ENCODE data around the gene COL6A2. TPM values are rescaled to one million over a fixed set of nuclear protein-coding genes. Genes with fewer than 3 reads are reported as not detected.

Gene COL6A2
- total RNA-seq, 1 experiment from 2014 or later = 87.0 TPM

DNA sequence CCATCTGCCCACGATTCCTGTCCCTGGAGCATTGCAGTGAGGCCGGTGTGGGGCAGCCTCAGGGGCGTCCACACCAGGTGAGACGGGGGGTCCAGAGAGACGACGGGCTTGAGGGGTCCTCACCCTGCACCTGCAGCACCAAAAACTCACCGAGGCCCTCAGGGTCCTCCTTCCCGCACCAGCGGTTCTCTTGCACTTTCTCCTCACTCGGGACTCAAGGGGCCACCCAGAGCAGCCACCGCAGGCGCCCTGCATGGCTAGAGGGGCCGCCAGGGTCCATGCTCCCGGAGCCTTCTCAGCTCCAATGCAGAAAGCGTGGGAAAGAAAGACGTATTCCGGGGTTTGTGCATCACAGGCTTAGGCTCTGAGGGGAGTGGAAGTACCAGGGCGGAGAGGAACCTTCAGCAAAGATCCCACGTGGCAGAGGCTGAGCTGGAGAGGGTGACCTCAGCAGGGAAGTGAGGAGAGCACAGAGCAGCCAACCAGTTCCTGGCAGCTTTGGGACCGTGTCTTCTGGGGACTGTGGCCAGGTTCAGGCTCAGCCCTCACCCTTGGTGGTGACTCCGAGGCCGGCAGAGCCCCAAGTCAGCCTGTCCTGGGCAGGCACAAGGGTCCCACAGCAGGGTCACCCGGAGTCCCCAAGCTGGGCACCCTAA, 19.5 kb upstream of the COL6A2 start:
- ChIA-PET CTCF (no interaction called here), POLR2A (no interaction called here), RAD21 (ENCODE audit: low non-redundant PET in 1 of 2, low total read pairs in 2 of 2, uncharacterized antibody in 2 of 2, unreplicated experiment in 2 of 2) (no interaction called here)
- BruUV-seq (replicated peaks) = no TSS peak
- 0 out of 2 replicates have a peak, but pooled peaks have one; percentile 11 for ATAC-seq
- H2AFZ ChIP-seq (ENCODE audit: low read depth, low read length, poor library complexity, severe bottlenecking) = no peak overlapping the region
- no peak overlapping the region for H3K9ac ChIP-seq (ENCODE audit: low read length)
- no peak overlapping the region for H3K4me2 ChIP-seq (ENCODE audit: low read length)
- no peaks in the 10 kb centered on the region for H3K36me3 ChIP-seq (ENCODE audit: control insufficient read depth in 1 of 2, insufficient read depth in 2 of 2, low read length in 2 of 2)
- H4K20me1 ChIP-seq (ENCODE audit: insufficient read depth) = no peaks in the 10 kb centered on the region
- peaks cover 0 to 5% of the 10 kb centered on the region in 2 experiments; a peak in 1 of 4 replicates for H3K4me1 ChIP-seq (ENCODE audit: control insufficient read depth in 1 of 2, insufficient read depth in 2 of 2, low read length in 2 of 2)
- H3K27ac ChIP-seq (ENCODE audit: low read depth, low read length) = no peak overlapping the region
- intact Hi-C loops (cut with micrococcal nuclease) = no loop called here
- DNase-seq (ENCODE audit: low read depth, low spot score) = no peak
- TF ChIP-seq, protein P1, sequence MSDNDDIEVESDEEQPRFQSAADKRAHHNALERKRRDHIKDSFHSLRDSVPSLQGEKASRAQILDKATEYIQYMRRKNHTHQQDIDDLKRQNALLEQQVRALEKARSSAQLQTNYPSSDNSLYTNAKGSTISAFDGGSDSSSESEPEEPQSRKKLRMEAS (IDR thresholded peaks at IDR 0.05) = no peak
- TF ChIP-seq POLR2AphosphoS5 (IDR thresholded peaks at IDR 0.05; ENCODE audit: low read depth, low read length) = no peak
- TF ChIP-seq, protein P2, sequence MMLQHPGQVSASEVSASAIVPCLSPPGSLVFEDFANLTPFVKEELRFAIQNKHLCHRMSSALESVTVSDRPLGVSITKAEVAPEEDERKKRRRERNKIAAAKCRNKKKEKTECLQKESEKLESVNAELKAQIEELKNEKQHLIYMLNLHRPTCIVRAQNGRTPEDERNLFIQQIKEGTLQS (IDR thresholded peaks at IDR 0.05) = no peak
- no peak for TF ChIP-seq POLR2A (IDR thresholded peaks at IDR 0.05; ENCODE audit: borderline replicate concordance, extremely low read depth, insufficient read depth, insufficient read length)
- TF ChIP-seq CEBPB (IDR thresholded peaks at IDR 0.05; ENCODE audit: low read depth) = no peak
- TF ChIP-seq SIN3A (IDR thresholded peaks at IDR 0.05; ENCODE audit: low read depth) = no peak
- TF ChIP-seq, protein P3, sequence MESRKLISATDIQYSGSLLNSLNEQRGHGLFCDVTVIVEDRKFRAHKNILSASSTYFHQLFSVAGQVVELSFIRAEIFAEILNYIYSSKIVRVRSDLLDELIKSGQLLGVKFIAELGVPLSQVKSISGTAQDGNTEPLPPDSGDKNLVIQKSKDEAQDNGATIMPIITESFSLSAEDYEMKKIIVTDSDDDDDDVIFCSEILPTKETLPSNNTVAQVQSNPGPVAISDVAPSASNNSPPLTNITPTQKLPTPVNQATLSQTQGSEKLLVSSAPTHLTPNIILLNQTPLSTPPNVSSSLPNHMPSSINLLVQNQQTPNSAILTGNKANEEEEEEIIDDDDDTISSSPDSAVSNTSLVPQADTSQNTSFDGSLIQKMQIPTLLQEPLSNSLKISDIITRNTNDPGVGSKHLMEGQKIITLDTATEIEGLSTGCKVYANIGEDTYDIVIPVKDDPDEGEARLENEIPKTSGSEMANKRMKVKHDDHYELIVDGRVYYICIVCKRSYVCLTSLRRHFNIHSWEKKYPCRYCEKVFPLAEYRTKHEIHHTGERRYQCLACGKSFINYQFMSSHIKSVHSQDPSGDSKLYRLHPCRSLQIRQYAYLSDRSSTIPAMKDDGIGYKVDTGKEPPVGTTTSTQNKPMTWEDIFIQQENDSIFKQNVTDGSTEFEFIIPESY (IDR thresholded peaks at IDR 0.05; ENCODE audit: extremely low read depth, insufficient replicate concordance, low read length) = no peak
- TF ChIP-seq EZH2phosphoT487 (IDR thresholded peaks at IDR 0.05; ENCODE audit: borderline replicate concordance) = no peak
- TF ChIP-seq, protein P4, sequence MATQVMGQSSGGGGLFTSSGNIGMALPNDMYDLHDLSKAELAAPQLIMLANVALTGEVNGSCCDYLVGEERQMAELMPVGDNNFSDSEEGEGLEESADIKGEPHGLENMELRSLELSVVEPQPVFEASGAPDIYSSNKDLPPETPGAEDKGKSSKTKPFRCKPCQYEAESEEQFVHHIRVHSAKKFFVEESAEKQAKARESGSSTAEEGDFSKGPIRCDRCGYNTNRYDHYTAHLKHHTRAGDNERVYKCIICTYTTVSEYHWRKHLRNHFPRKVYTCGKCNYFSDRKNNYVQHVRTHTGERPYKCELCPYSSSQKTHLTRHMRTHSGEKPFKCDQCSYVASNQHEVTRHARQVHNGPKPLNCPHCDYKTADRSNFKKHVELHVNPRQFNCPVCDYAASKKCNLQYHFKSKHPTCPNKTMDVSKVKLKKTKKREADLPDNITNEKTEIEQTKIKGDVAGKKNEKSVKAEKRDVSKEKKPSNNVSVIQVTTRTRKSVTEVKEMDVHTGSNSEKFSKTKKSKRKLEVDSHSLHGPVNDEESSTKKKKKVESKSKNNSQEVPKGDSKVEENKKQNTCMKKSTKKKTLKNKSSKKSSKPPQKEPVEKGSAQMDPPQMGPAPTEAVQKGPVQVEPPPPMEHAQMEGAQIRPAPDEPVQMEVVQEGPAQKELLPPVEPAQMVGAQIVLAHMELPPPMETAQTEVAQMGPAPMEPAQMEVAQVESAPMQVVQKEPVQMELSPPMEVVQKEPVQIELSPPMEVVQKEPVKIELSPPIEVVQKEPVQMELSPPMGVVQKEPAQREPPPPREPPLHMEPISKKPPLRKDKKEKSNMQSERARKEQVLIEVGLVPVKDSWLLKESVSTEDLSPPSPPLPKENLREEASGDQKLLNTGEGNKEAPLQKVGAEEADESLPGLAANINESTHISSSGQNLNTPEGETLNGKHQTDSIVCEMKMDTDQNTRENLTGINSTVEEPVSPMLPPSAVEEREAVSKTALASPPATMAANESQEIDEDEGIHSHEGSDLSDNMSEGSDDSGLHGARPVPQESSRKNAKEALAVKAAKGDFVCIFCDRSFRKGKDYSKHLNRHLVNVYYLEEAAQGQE (IDR thresholded peaks at IDR 0.05; ENCODE audit: low read depth) = no peak
- no peak for TF ChIP-seq EGR1 (IDR thresholded peaks at IDR 0.05; ENCODE audit: low read depth)
- no peak for TF ChIP-seq YY1 (IDR thresholded peaks at IDR 0.05; ENCODE audit: extremely low read depth, insufficient replicate concordance, low read depth, low read length)
- TF ChIP-seq ELF1 (IDR thresholded peaks at IDR 0.05; ENCODE audit: borderline replicate concordance, low read depth) = no peak
- no peak for TF ChIP-seq ZFX (IDR thresholded peaks at IDR 0.05)
- no peak for TF ChIP-seq RAD21 (IDR thresholded peaks at IDR 0.05; ENCODE audit: low read depth)
- no peak for TF ChIP-seq FOSL1 (IDR thresholded peaks at IDR 0.05; ENCODE audit: low read depth)
- no peak for TF ChIP-seq SRF (IDR thresholded peaks at IDR 0.05; ENCODE audit: low read depth)
- TF ChIP-seq CBX3 (IDR thresholded peaks at IDR 0.05; ENCODE audit: low read depth) = no peak
- no peak overlapping the region for H3K4me3 ChIP-seq (replicated peaks in 1 of 2; ENCODE audit: low read depth in 1 of 2, low read length in 2 of 2)
- no peaks in the 10 kb centered on the region for H3K9me3 ChIP-seq (ENCODE audit: control insufficient read depth in 1 of 2, insufficient read depth in 1 of 2, low read depth in 1 of 2, low read length in 2 of 2)
- H3K79me2 ChIP-seq (ENCODE audit: insufficient read depth, low read length) = no peaks in the 10 kb centered on the region
- H3K27me3 ChIP-seq (ENCODE audit: insufficient read depth, low read length) = 0 out of 2 replicates have a peak, but pooled peaks cover 5% of the 10 kb centered on the region
- H3K9me2 ChIP-seq (ENCODE audit: insufficient read depth) = no peaks in the 10 kb centered on the region

Data from HCT116 (cell line).